Cardiac muscle cell (in vitro differentiated cells and primary cell): ENCODE results near the gene AQP12A. TPM values are rescaled to one million over a fixed set of nuclear protein-coding genes. Genes with fewer than 3 reads are reported as not detected.
"Not testable (repeated sequence)": the region's sequence is repeated elsewhere in the genome, so short reads cannot be mapped to it uniquely, and the experiment has no call there.

Source experiments
- DNase-seq, 2 donors: peaks; one replicate each; pipeline versions ENCODE4 v3.0.0 to v3.0.0-alpha.2; 2010 to 2017; ENCODE audit warnings: low read depth in 1 of 2, low spot score in 1 of 2
- H3K27ac ChIP-seq: fragments of 200-600 bp; sonication (generic); 2 replicates; pipeline ENCODE4 v1.5.1; 2016
- H3K27me3 ChIP-seq: fragments of 200-600 bp; sonication (generic); 2 replicates; pipeline ENCODE4 v1.6.0; 2016; ENCODE audit warnings: control low read depth
- H3K36me3 ChIP-seq: fragments of 200-600 bp; sonication (generic); 2 replicates; pipeline ENCODE4 v1.5.1; 2016; ENCODE audit warnings: control low read depth
- H3K4me1 ChIP-seq: fragments of 200-600 bp; sonication (generic); 2 replicates; pipeline ENCODE4 v1.8.1; 2017; ENCODE audit warnings: low read depth, mild to moderate bottlenecking, mixed run types
- H3K4me3 ChIP-seq: fragments of 200-600 bp; sonication (generic); 2 replicates; pipeline ENCODE4 v1.5.1; 2016; ENCODE audit warnings: mild to moderate bottlenecking
- H3K9me3 ChIP-seq: fragments of 200-600 bp; sonication (generic); 2 replicates; pipeline ENCODE4 v1.5.1; 2017; ENCODE audit warnings: low read depth, mild to moderate bottlenecking, control low read depth
- CTCF ChIP-seq: IDR thresholded peaks from 2 replicates; pipeline ENCODE4 v1.5.1; 2012; ENCODE audit warnings: low read depth, mild to moderate bottlenecking, low read length
- polyA plus RNA-seq: library from polyadenylated mRNA; unstranded; fragments of >200 nt; fragmentation: Nextera tagmentation; extraction: Ambion mirVana; gene quantifications from 2 replicates; pipeline ENCODE4 v1.2.1, GENCODE V29; 2016
- total RNA-seq: library from RNA; depleted of rRNA; stranded (reverse); fragments of >200 nt; gene quantifications from 2 replicates; pipeline ENCODE4 v1.2.3, GENCODE V29; 2016

Gene AQP12A
- total RNA-seq (not detected in 2 replicates), polyA plus RNA-seq (0.50 TPM in 1 of 2 replicates, not detected in the other)

- not testable (repeated sequence) for H3K9me3 ChIP-seq, H3K36me3 ChIP-seq, H3K4me1 ChIP-seq, H3K4me3 ChIP-seq, H3K27me3 ChIP-seq, H3K27ac ChIP-seq
- peak in 1 of 2 donors; percentile 0 for DNase-seq
Observed at GRCh38 chr2:240691631-240692420, at the start of gene AQP12A. Gene AQP12A, plus strand, starts transcription at chr2:240691866. Its CDS starts 48 bp downstream, at chr2:240691914.

GRCh38 chr2:240642061-240642805 lies 49.4 kb upstream of the AQP12A start:
- no peak for DNase-seq
- H3K4me1 ChIP-seq = no peaks in the 10 kb centered on the region
- TF ChIP-seq CTCF = no peak
- H3K27me3 ChIP-seq = no peaks in the 10 kb centered on the region
- no peak overlapping the region for H3K27ac ChIP-seq
- H3K9me3 ChIP-seq = no peaks in the 10 kb centered on the region
- no peaks in the 10 kb centered on the region for H3K36me3 ChIP-seq
- no peak overlapping the region for H3K4me3 ChIP-seq

GRCh38 chr2:240642806-240643092 lies 48.9 kb upstream of the AQP12A start:
- no peaks in the 10 kb centered on the region for H3K9me3 ChIP-seq

GRCh38 chr2:240643093-240643810 lies 48.4 kb upstream of the AQP12A start:
- H3K27ac ChIP-seq = no peak overlapping the region
- no peak for DNase-seq

More at GRCh38 chr2:240642806-240643092, 48.9 kb upstream of the AQP12A start:
- DNase-seq = no peak
- no peaks in the 10 kb centered on the region for H3K36me3 ChIP-seq
- H3K27ac ChIP-seq = no peak overlapping the region
- no peaks in the 10 kb centered on the region for H3K27me3 ChIP-seq
- H3K4me3 ChIP-seq = no peak overlapping the region
- H3K4me1 ChIP-seq = no peaks in the 10 kb centered on the region
- TF ChIP-seq CTCF = no peak

GRCh38 chr2:240643811-240644150 lies 47.9 kb upstream of the AQP12A start:
- Histone ChIP-seq H3K4me3 (no peak overlapping the region), H3K9me3 (no peaks in the 10 kb centered on the region), H3K27ac (no peak overlapping the region), H3K27me3 (no peaks in the 10 kb centered on the region), H3K4me1 (no peaks in the 10 kb centered on the region), H3K36me3 (no peaks in the 10 kb centered on the region)
- TF ChIP-seq CTCF = no peak
- DNase-seq = no peak

More at GRCh38 chr2:240643093-240643810, 48.4 kb upstream of the AQP12A start:
- Histone ChIP-seq H3K4me1 (no peaks in the 10 kb centered on the region), H3K36me3 (no peaks in the 10 kb centered on the region), H3K9me3 (no peaks in the 10 kb centered on the region), H3K4me3 (no peak overlapping the region), H3K27me3 (no peaks in the 10 kb centered on the region)
- no peak for TF ChIP-seq CTCF

GRCh38 chr2:240644171-240644651 lies 47.5 kb upstream of the AQP12A start:
- Histone ChIP-seq H3K27ac (no peak overlapping the region), H3K9me3 (no peaks in the 10 kb centered on the region), H3K27me3 (no peaks in the 10 kb centered on the region), H3K4me1 (no peaks in the 10 kb centered on the region), H3K36me3 (no peaks in the 10 kb centered on the region), H3K4me3 (no peak overlapping the region)
- TF ChIP-seq CTCF = no peak
- no peak for DNase-seq
